Skeletal muscle cell (primary cell): ENCODE measurements around the gene ALG9.
"Not testable (repeated sequence)": the region's sequence is repeated elsewhere in the genome, so short reads cannot be mapped to it uniquely, and the experiment has no call there.

Experiments used
- DNase-seq: peaks from one replicate; pipeline ENCODE4 v3.0.0-alpha.2; 2010; ENCODE audit warnings: low read depth
- H3K4me3 ChIP-seq: 2 replicates; pipeline ENCODE4 v1.5.1; 2011; ENCODE audit warnings: low read depth, mild to moderate bottlenecking, control low read depth, low read length, moderate library complexity

ALG9 gene

DNA sequence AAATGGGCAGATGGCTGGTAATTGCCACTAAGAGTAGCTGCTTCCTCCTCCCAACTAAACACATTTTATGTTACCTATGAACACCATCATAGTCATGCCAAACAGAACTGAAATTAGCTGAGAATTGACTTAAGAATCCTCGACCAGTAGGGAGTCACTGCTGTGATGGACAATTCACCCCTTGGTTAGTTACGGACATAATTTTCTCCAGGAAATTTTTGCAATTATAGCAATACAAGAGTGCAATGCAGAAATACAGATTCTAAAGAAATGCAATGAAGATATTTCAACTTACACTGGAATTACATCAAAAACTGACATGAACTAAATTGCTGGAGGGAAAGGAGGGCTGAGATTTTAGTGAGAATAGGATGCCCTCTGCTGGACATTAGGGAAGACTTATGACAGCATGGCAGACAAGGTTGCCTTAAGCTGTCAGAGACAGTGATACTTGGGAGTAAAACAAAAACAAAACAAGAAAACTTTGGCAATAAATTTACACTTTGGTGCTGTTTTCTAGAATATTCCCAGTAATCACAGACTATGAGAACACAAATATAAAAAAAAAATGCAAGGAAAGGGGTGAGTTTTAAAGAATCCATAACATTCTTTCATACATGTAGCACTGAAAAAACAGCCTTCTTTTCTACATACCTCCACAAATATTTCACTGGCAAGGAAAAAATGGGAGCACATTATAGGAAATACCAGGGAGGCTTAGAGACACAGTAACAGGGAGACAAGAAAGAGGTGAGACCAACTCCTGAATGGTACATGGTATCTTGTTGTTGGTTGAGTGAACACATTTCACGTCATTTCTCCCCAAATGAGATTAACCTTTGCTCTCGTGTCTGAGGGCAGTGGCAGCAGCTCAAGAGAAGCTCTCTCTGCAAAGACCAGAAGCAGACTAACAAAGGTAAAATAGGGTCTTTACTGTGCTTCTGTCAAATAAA is 94.0 kb downstream of the ALG9 start:
- no peak overlapping the region for H3K4me3 ChIP-seq
- no peak for DNase-seq

DNA sequence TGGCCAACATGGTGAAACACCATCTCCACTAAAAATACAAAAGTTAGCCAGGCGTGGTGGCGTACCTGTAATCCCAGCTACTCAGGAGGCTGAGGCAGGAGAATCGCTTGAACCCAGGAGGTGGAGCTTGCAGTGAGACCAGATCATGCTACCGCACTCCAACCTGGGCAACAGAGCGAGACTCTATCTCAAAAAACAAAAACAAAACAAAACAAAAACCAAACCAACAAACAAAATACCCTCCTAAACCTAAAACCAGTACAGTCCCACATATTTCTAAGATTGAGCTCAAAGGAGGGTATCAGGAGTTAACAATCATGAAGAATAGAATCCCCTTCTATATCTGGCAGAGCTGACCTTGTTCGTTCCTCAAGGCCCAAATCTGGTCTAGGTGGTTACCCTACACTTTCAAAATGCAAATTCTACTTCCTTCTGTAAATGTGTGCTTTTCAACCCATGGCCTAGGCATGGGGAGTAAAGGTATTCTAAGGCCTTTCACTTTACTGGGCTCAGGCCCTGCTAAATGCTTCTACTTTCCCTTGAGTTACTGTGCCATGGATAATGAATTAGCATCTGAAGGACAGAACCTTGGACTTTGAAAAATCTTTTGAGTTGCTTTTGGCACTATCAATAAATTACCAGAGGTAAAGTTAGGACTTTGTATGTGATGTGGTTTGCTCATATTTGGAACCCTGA is 94.8 kb downstream of the ALG9 start:
- no peak overlapping the region for H3K4me3 ChIP-seq

DNA sequence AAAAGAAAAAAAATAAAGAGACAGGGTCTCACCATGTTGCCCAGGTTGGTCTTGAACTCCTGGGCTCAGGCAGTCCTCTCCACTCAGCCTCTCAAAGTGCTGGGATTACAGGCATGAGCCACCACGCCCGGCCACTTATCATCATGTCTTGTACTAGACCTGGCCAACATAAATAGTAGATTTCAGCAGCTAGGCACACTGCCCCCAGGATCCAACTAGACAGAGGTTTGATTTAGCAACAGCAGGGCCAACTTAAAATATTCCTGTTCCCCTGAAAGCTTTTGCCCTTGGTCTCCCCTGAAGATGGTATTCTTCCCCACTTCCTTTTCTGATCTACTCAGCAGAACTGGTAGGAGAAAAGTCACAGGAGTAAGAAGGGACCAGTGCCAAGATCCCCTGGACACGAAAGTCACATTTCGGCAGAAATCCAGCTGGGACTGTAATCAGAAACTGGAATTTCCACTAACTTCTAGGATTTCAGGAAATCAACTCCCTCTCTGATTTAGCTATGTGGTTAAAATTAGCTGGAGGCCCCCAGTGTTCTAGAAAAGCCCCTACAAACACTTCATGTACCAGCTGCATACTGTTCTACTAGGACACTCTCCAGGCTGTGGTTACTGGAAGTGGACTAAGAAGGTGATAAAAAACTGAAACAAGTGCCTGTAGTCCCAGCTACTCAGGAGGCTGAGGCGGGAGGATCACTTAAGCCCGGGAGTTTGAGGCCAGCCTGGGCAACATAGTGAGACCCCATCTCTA is 96.2 kb downstream of the ALG9 start:
- no peak overlapping the region for H3K4me3 ChIP-seq
- DNase-seq = no peak

More for the DNA sequence above, 94.8 kb downstream of the ALG9 start:
- no peak for DNase-seq

DNA sequence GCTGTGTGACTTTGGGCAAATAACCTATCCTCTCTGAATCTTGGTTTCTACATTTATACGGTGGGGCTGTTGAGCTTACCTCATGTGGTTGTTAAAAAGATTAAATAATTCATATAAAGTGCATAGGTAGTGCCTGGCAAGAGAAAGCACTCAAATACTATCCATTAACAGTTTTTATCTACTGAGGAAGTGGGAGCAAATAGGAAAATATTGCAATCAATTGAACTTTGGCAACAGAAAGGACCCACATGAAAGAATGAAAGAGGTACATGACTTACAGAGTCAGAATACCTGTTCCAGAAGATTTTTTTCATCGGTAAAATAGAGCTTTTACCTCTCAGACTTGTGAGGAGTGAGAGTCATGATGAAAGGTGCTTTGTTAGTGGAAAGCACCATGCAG is 98.8 kb downstream of the ALG9 start:
- DNase-seq = no peak

DNA sequence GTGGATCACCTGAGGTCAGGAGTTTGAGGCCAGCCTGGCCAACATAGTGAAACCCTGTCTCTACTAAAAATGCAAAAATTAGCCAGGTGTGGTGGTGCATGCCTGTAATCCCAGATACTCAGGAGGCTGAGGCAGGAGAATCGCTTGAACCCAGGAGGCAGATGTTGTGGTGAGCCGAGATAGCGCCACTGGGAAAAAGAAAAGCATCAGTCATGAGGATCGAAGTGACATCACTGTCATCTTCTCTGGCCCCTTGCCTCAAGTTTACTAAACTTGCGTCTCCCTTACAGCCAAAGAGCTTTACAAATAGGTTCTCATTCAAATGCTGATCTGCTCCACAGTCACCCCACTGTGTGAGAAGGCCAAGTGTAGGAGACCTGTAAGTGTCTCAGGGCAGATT is 100.2 kb downstream of the ALG9 start:
- DNase-seq, H3K4me3 ChIP-seq: not testable (repeated sequence)

More for the DNA sequence above, 98.8 kb downstream of the ALG9 start:
- H3K4me3 ChIP-seq = no peak overlapping the region

DNA sequence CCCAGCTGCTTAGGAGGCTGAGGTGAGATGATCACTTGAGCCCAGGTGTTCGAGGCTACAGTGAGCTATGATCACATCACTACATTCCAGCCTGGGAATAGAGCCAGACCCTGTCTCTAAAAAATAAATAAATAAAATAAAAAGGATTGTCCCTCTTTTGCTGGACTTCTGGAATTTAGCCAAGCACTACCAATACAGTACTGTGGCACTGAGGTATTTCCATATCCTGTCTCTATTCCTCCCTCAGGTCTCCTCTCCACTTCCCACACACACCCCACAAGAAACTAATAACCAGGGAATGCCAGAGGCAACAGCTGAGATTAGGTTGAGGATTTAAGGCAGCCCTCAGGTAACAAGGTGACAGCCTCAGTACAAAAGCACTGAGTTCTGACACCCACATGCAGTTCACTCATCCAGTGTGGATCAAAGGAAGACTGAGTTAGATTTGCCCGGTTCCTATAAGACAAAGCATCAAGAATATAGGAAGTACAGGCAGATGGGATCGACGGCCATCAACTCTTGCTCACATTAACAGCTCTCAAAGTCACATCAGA is 100.7 kb downstream of the ALG9 start:
- no peak for DNase-seq
- no peak overlapping the region for H3K4me3 ChIP-seq

DNA sequence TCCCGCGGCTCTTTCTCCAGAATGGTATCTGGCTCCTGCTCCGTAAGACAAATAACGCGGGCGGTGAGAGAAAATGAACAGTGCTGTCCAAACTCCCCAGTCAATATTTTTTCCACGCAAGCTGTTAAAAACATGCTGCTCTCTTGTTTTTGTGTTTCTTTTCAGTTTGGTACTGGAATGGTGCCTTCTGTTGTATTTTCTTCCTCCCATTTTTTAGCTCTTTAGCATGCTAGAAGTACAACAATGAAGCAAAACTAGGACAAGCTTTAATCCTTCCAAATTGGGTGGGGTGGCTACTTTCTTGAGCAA is 104.6 kb downstream of the ALG9 start:
- H3K4me3 ChIP-seq = peak overlapping the region; percentile 89
- no peak for DNase-seq

DNA sequence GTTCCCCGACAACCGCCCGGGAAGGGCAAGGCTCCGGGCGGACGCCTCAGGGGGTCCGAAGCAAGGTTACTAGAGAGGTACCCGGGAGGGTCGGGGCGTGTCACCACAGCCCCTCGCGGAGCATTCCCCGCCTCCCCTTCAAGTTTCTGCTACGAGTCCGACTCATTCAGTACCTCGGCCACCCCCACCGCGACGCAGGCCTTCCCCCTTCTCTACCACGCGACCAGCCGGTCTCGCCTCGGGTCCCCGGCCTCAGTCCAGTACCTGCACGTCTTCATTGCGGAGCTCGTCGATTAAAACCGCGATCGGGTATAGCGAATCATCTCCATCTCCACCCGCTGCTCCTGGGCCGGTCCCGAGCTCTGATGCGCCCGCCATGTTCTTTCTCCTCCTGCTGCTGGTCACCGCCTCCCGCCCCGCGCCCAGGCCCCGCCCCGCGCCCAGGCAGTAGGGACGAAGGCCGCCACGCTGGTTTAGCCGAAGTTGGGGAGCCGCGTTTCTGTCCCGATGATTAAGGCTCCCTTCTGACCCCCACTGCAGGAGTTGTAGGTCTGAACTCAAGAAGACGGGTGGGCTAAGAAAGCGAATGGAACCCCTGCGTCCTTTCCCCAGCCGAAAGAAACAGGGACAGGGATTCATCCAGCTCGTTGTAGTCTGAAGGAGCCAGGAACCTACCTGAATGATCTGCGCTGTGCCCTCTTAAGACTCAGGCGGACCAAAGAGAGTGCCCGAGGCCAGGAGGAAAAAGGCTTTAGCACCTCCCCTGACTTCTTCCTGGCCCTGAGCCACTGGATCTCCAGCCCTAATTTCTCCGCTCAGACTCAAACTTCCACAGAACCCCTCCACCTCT is 105.2 kb downstream of the ALG9 start, which contains the start of gene PPP2R1B:
Gene PPP2R1B, minus strand, starts transcription at position 406 of the 850 bp plus-strand sequence. Its CDS starts 28 bp downstream, at position 378.
- peak within 1 kb of the TSS; percentile 89 for H3K4me3 ChIP-seq
- DNase-seq = no peak

DNA sequence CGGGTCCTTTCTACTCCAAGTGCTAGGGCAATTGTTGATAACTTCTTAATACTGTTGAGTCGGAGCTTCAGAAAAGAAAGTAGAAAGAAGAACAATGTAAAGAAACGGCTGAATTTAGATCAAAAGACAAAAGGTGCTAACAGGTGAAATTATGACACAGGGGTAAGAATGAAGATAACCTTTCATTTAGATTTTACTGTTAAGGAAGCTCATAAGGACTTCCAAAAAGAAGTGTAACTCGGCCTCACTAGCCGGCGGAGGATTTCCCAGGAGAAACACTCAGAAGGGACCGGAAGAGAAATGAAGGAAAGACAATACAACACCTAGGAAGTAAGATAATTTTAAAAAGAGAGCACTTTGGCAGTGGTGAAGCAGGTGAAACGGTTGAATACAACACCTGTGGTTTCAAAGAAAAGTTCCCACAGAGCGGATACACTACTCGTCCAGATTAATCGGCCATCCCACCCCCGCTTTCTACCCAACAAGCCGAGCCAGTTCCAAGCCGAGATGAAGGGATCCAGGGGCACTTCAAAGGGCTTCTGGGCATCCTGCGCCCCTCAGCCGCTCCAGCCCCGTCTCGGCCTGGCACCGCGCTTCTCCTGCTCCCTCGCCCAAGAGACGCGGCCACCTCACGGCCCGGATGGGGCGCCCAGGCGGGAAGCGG is 105.9 kb downstream of the ALG9 start:
- no peak for DNase-seq
- peak overlapping the region; percentile 89 for H3K4me3 ChIP-seq

DNA sequence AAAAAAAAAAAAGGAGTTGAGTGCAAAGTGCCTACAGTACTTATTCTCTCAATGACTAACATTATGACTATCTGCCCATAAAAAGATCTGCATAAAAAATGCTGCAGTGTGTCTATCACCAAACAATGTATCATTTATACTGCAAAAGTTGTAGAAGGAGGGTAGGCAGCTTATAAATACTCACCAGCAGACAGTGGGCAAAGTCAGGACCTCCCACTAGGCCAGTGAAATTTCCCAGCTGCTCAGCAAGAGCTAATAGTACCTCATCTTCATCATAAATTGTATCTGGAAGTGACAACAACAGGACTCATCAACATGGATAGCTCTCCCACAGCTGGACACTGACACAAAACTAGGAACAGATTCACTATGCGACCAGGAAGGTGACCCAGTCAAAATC is 106.8 kb downstream of the ALG9 start:
- no peak for DNase-seq
- H3K4me3 ChIP-seq = peak overlapping the region; percentile 89

DNA sequence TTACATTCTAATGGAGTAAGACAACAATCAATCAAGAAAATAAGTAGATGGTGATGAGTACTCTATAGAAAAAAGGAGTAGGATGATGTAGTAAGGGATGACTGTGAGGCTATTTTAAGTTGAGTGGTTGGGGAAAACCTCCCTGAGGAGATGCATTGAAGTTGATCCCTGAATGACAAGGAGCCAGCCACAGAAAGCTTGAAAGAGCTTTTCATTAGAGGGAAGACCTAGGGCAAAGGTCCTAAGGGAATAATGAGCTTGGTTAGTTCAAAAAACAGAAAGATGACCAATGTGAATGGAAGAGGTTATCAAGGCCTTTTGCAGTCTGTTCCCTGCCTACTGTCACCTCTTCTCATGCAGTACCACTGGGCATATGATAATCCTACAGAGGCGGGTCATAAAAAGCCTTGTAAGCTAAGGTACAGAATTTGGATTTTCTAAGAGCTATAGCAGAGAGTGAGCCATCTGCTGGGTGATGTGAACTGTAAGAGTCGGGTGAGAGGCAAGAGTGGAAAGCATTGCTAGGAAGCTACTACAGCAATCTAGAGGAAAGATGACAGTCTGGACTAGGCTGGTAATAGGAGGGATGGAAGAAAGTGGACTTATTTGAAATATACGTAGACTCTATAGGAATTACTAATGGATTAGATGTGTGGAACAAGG is 108.3 kb downstream of the ALG9 start:
- no peak for DNase-seq

DNA sequence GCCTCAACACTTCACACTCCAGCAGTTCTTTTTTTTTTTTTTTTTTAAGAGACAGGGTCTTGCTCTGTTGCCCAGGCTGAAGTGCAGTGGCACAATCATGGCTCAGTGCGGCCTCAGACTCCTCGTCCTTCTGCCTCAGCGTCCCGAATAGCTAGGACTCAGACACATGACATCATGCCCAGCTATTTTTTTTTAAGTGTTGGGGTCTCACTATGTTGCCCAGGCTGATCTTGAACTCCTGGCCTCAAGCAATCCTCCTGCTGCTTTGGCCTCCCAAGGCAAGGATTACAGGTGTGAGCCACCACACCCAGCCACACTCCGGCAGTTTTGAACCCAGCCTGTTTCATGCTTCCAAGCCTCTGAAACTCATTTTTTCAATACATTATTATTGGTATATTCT is 108.9 kb downstream of the ALG9 start:
- H3K4me3 ChIP-seq = no peak overlapping the region
- DNase-seq = no peak

More for the DNA sequence above, 108.3 kb downstream of the ALG9 start:
- H3K4me3 ChIP-seq = no peak overlapping the region

DNA sequence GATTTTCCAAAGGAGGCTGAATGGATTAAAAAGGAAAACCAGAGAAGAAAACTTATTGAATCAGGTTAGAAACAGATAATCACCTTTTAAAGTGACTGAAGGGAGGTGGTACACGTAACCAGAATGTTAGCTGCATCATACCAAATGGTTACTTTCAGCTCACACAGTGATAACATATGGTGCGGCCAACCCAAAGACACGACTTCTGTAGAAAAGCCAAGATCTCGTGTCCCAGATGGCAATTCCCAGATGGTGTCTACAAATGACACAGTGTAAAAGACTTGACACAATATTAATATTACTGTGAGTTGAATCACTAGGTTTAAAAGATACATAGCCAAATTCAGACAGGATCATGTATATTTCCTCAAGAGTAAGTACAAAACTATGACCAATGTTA is 110.3 kb downstream of the ALG9 start:
- DNase-seq = no peak
- no peak overlapping the region for H3K4me3 ChIP-seq

DNA sequence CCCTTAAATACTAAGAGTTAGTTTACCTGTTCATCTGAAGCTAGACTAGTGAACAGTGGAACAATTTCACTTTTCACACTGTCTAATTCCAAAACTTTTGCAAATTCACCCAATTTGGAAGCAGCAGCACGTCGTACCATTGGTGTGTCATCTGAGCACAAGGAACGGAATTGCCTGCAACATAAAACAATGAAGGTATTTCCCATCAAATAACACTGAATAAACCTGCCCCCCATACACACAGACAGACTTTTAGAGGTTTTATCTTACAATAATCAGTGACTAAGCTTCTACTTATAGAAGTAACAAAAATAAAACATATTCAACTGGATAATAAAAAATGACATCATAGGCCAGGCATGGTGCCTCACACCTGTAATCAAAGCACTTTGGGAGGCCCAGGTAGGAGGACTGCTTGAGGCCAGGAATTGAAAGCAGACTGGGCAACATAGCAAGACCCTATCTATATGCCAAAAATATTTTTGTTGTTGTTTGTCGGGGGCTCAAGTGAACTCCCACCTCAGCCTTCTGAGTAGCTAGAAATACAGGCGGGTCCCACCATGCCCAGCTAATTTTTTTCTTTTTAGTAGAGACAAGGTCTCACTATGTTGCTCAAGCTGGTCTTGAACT is 111.5 kb downstream of the ALG9 start:
- DNase-seq = no peak
- no peak overlapping the region for H3K4me3 ChIP-seq

DNA sequence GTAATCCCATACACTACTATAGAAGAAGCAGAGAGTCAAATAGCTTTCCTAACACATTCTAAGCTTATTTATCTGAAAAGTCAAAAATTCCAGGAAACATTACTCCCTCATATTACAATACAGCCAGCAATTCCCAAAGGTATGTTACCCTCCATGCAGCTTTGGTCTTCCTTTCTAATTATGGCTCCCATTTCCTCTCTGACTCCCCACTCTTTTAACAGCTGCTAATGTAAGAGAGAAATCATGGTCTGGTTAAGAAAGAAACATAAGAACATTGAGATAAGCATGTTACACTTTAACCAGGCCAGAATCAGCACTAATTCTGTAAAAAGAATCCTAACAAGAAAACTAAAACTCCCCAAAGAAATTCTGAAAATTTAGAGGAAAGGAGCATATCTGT is 112.0 kb downstream of the ALG9 start:
- no peak overlapping the region for H3K4me3 ChIP-seq
- no peak for DNase-seq

DNA sequence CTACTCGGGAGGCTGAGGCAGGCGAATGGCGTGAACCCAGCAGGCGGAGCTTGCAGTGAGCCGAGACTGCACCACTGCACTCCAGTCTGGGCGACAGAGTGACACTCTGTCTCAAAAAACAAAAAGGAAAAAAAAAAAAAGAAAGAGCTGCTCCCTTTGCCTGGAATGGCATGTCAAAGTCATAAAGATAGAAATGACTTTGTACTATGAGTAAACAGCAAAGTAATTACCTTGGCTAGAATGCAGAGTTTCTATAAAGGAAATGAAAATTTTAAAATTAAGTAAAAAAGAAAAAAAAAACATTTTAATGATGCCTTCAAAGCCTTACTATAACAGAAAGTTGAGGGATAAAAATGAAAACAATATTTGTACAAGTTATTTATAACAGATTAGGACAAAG is 115.3 kb downstream of the ALG9 start:
- no peak for DNase-seq
- no peak overlapping the region for H3K4me3 ChIP-seq

DNA sequence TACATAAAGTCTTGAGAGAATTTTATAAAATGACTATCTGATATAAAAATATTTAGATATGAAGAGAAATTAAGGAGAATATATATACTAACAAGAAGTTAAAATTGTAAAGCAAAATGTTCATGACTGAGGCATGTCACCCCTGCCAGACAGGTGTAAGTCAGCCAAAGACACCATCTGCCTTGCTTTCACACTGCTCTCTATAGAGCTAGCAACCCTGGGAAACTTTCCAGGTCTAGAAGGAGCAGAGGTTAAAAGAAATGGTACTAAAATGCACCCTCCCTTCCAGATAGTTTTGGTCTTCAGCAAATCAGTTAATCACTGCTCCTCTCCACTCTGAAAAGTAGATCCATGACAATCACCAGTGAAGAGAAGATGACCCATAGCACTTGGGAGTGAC is 121.7 kb downstream of the ALG9 start:
- DNase-seq = no peak
- no peak overlapping the region for H3K4me3 ChIP-seq
